WTC11 (cell line): Measurements from ENCODE around the gene ATF7. TPM values are rescaled to one million over a fixed set of nuclear protein-coding genes. Genes with fewer than 3 reads are reported as not detected.
"Not testable (repeated sequence)": the region's sequence is repeated elsewhere in the genome, so short reads cannot be mapped to it uniquely, and the experiment has no call there.

Source experiments
- ATAC-seq: fragments of 200-7000 bp; cut with Tn5 transposase; 2 replicates; pipeline ENCODE4 v1.10.0; 2021; ENCODE audit warnings: mild to moderate bottlenecking, moderate library complexity
- CTCF ChIA-PET: fragments of 300-600 bp; sonication (Branson Sonifier 250); formaldehyde crosslinking; loops from one replicate; lab custom pipeline; 2021; ENCODE audit warnings: antibody characterized with exemption; lab: Charles Lee
- POLR2A ChIA-PET: fragments of 350-600 bp; sonication (Branson Sonifier 250); formaldehyde crosslinking; loops from one replicate; lab custom pipeline; 2021; ENCODE audit warnings: antibody characterized with exemption; lab: Charles Lee
- DNase-seq: peaks from one replicate; pipeline ENCODE4 v3.0.0; 2021; ENCODE audit warnings: low spot score
- H3K27ac Mint-ChIP-seq: 2 replicates; pipeline ENCODE4 v1.8.0; 2021; ENCODE audit warnings: mixed read lengths
- H3K27me3 Mint-ChIP-seq: 2 replicates; pipeline ENCODE4 v1.8.0; 2021; ENCODE audit warnings: low read depth, mild to moderate bottlenecking, moderate library complexity, mixed read lengths
- H3K36me3 Mint-ChIP-seq: 2 replicates; pipeline ENCODE4 v1.8.0; 2021; ENCODE audit warnings: mixed read lengths
- H3K4me1 Mint-ChIP-seq: 2 replicates; pipeline ENCODE4 v1.8.0; 2022; ENCODE audit warnings: mixed read lengths
- H3K4me3 Mint-ChIP-seq: 2 replicates; pipeline ENCODE4 v1.8.0; 2021; ENCODE audit warnings: mild to moderate bottlenecking, moderate library complexity, mixed read lengths
- H3K9me3 Mint-ChIP-seq: 2 replicates; pipeline ENCODE4 v1.8.0; 2021; ENCODE audit warnings: mixed read lengths
- ARID4B ChIP-seq: sonication (generic); formaldehyde crosslinking; IDR thresholded peaks from 2 replicates; pipeline ENCODE4 v1.8.0; 2023; ENCODE audit warnings: missing genetic modification reagents, mild to moderate bottlenecking, borderline replicate concordance
- CREM ChIP-seq: sonication (generic); formaldehyde crosslinking; IDR thresholded peaks from 2 replicates; pipeline ENCODE4 v1.8.1; 2022; ENCODE audit warnings: mild to moderate bottlenecking, missing genetic modification reagents, moderate library complexity
- IRF2 ChIP-seq: sonication (generic); formaldehyde crosslinking; IDR thresholded peaks from 2 replicates; pipeline ENCODE4 v1.8.0; 2022; ENCODE audit warnings: low read depth, missing genetic modification reagents, borderline replicate concordance
- JAZF1 ChIP-seq: fragments of 250-450 bp; sonication (Bioruptor Pico); IDR thresholded peaks from 2 replicates; pipeline ENCODE4 v1.9.0; 2021; ENCODE audit warnings: moderate library complexity, mild to moderate bottlenecking, inconsistent platforms
- KAT7 ChIP-seq: sonication (generic); formaldehyde crosslinking; IDR thresholded peaks from 2 replicates; pipeline ENCODE4 v1.8.1; 2023; ENCODE audit warnings: missing genetic modification reagents, mild to moderate bottlenecking, borderline replicate concordance
- MXD4 ChIP-seq: fragments of 250-450 bp; sonication (Bioruptor Pico); IDR thresholded peaks from 2 replicates; pipeline ENCODE4 v1.8.0; 2021; ENCODE audit warnings: mild to moderate bottlenecking, moderate library complexity, borderline replicate concordance
- NFE2L1 ChIP-seq: sonication (generic); formaldehyde crosslinking; IDR thresholded peaks from 2 replicates; pipeline ENCODE4 v1.8.1; 2023; ENCODE audit warnings: missing genetic modification reagents
- NR1H2 ChIP-seq: sonication (generic); formaldehyde crosslinking; IDR thresholded peaks from 2 replicates; pipeline ENCODE4 v1.9.0; 2021; ENCODE audit warnings: mild to moderate bottlenecking, moderate library complexity, missing genetic modification reagents
- RORB ChIP-seq: fragments of 250-450 bp; sonication (Bioruptor Pico); IDR thresholded peaks from 2 replicates; pipeline ENCODE4 v1.9.0; 2021; ENCODE audit warnings: mild to moderate bottlenecking
- TCF7 ChIP-seq: sonication (generic); formaldehyde crosslinking; IDR thresholded peaks from 2 replicates; pipeline ENCODE4 v1.8.0; 2022; ENCODE audit warnings: mild to moderate bottlenecking, low read depth, missing genetic modification reagents, moderate library complexity
- USF2 ChIP-seq: sonication (generic); formaldehyde crosslinking; IDR thresholded peaks from 2 replicates; pipeline ENCODE4 v1.8.1; 2023; ENCODE audit warnings: mild to moderate bottlenecking, missing genetic modification reagents, moderate library complexity
- ZNF138 ChIP-seq: sonication (generic); formaldehyde crosslinking; conservative IDR thresholded peaks from 2 replicates; pipeline ENCODE4 v1.8.1; 2022; ENCODE audit warnings: mild to moderate bottlenecking, moderate library complexity, missing genetic modification reagents
- ZNF396 ChIP-seq: fragments of 250-450 bp; sonication (Bioruptor Pico); IDR thresholded peaks from 2 replicates; pipeline ENCODE4 v1.8.0; 2021; ENCODE audit warnings: mild to moderate bottlenecking, moderate library complexity, borderline replicate concordance
- ZNF425 ChIP-seq: fragments of 250-450 bp; sonication (Bioruptor Pico); conservative IDR thresholded peaks from 2 replicates; pipeline ENCODE4 v1.9.0; 2021; ENCODE audit warnings: mild to moderate bottlenecking
- total RNA-seq: library from RNA; stranded (reverse); gene quantifications from 3 replicates; pipeline ENCODE4 v1.2.3, GENCODE V29; 2021
- TF ChIP-seq, protein P1 (sequence below): sonication (generic); formaldehyde crosslinking; IDR thresholded peaks from 2 replicates; pipeline ENCODE4 v1.8.1; 2022; ENCODE audit warnings: mild to moderate bottlenecking, moderate library complexity, missing genetic modification reagents
- TF ChIP-seq, protein P2 (sequence below): sonication (generic); formaldehyde crosslinking; IDR thresholded peaks from 2 replicates; pipeline ENCODE4 v1.8.0; 2022; ENCODE audit warnings: mild to moderate bottlenecking, missing genetic modification reagents
- TF ChIP-seq, protein P3 (sequence below): sonication (generic); formaldehyde crosslinking; IDR thresholded peaks from 2 replicates; pipeline ENCODE4 v1.8.0; 2023; ENCODE audit warnings: mild to moderate bottlenecking, missing genetic modification reagents
- TF ChIP-seq, protein P4 (sequence below): sonication (generic); formaldehyde crosslinking; IDR thresholded peaks from 2 replicates; pipeline ENCODE4 v1.8.1; 2022; ENCODE audit warnings: low read depth, mild to moderate bottlenecking, moderate library complexity, missing genetic modification reagents, borderline replicate concordance
- TF ChIP-seq, protein P5 (sequence below): sonication (generic); formaldehyde crosslinking; conservative IDR thresholded peaks from 2 replicates; pipeline ENCODE4 v1.8.1; 2022; ENCODE audit warnings: mild to moderate bottlenecking, missing genetic modification reagents

The ATF7 gene
- total RNA-seq, 1 experiment from 2014 or later, result 16.3 TPM

- no peaks in the 10 kb centered on the region for H3K9me3 Mint-ChIP-seq
- POLR2A ChIA-PET, result no interaction called here
- no peak for ATAC-seq
These were observed 10.5 kb upstream of the ATF7 start for GRCh38 chr12:53636641-53637040.

GRCh38 chr12:53635708-53636107 lies 9.5 kb upstream of the ATF7 start:
- H3K4me3 Mint-ChIP-seq, ATAC-seq, H3K27me3 Mint-ChIP-seq, DNase-seq, H3K9me3 Mint-ChIP-seq, H3K36me3 Mint-ChIP-seq, H3K27ac Mint-ChIP-seq, POLR2A ChIA-PET, H3K4me1 Mint-ChIP-seq: not testable (repeated sequence)
- CTCF ChIA-PET, result interaction anchor here (0.8 to 1.3 kb wide), 2 partner anchors 59 to 92 kb away, joined by 3 to 4 read pairs; no protein-coding TSS in a partner anchor

More at GRCh38 chr12:53636641-53637040, 10.5 kb upstream of the ATF7 start:
- DNase-seq, result no peak
- no peak overlapping the region for H3K4me3 Mint-ChIP-seq
- H3K4me1 Mint-ChIP-seq, result no peaks in the 10 kb centered on the region
- no peaks in the 10 kb centered on the region for H3K36me3 Mint-ChIP-seq
- CTCF ChIA-PET, result interaction anchor here (0.7 to 1.3 kb wide), 2 partner anchors 93 to 288 kb away, joined by 3 to 5 read pairs; no protein-coding TSS in a partner anchor
- no peak for TF ChIP-seq USF2 (CRISPR knock-in tag)
- no peak for TF ChIP-seq RORB (CRISPR knock-in tag)
- no peak for TF ChIP-seq NR1H2
- no peak for TF ChIP-seq ZNF138 (CRISPR knock-in tag)
- TF ChIP-seq, protein P1, sequence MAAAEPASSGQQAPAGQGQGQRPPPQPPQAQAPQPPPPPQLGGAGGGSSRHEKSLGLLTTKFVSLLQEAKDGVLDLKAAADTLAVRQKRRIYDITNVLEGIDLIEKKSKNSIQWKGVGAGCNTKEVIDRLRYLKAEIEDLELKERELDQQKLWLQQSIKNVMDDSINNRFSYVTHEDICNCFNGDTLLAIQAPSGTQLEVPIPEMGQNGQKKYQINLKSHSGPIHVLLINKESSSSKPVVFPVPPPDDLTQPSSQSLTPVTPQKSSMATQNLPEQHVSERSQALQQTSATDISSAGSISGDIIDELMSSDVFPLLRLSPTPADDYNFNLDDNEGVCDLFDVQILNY (CRISPR knock-in tag), result no peak
- no peak for TF ChIP-seq TCF7 (CRISPR knock-in tag)
- TF ChIP-seq ZNF425 (CRISPR knock-in tag), result no peak
- TF ChIP-seq KAT7 (CRISPR knock-in tag), result no peak
- no peak for TF ChIP-seq MXD4 (CRISPR knock-in tag)
- TF ChIP-seq IRF2 (CRISPR knock-in tag), result no peak
- TF ChIP-seq ZNF396, result no peak
- H3K27me3 Mint-ChIP-seq, result 0 out of 2 replicates have a peak, but pooled peaks cover 4% of the 10 kb centered on the region
- H3K27ac Mint-ChIP-seq, result no peak overlapping the region

DNA sequence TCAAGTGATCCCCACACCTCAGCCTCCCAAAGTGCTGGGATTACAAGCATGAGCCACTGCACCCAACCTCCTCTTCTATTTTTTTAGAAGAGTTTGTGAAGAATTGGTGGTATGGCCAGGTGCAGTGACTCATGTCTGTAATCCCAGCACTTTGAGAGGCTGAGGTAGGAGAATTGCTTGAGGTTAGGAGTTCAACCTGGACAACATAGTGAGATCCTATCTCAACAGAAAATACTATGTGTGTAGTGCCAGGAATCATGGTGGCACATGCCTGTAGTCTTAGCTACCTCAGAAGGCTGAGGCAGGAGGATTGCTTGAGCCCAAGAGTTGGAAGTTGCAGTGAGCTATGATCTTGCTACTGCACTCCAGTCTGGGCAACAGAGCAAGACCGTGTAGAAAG lies 5.5 kb upstream of the ATF7 start:
- Mint-ChIP-seq H3K27ac (no peak overlapping the region), H3K4me3 (no peak overlapping the region), H3K9me3 (no peaks in the 10 kb centered on the region), H3K4me1 (peaks cover 5% of the 10 kb centered on the region), H3K27me3 (peaks cover 7% of the 10 kb centered on the region; the same call in 1 of the 2 replicates), H3K36me3 (no peaks in the 10 kb centered on the region)
- POLR2A ChIA-PET, result no interaction called here
- CTCF ChIA-PET, result no interaction called here
- no peak for DNase-seq
- no peak for ATAC-seq
- TF ChIP-seq, protein P2, sequence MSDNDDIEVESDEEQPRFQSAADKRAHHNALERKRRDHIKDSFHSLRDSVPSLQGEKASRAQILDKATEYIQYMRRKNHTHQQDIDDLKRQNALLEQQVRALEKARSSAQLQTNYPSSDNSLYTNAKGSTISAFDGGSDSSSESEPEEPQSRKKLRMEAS (CRISPR knock-in tag), result no peak
- TF ChIP-seq, protein P3, sequence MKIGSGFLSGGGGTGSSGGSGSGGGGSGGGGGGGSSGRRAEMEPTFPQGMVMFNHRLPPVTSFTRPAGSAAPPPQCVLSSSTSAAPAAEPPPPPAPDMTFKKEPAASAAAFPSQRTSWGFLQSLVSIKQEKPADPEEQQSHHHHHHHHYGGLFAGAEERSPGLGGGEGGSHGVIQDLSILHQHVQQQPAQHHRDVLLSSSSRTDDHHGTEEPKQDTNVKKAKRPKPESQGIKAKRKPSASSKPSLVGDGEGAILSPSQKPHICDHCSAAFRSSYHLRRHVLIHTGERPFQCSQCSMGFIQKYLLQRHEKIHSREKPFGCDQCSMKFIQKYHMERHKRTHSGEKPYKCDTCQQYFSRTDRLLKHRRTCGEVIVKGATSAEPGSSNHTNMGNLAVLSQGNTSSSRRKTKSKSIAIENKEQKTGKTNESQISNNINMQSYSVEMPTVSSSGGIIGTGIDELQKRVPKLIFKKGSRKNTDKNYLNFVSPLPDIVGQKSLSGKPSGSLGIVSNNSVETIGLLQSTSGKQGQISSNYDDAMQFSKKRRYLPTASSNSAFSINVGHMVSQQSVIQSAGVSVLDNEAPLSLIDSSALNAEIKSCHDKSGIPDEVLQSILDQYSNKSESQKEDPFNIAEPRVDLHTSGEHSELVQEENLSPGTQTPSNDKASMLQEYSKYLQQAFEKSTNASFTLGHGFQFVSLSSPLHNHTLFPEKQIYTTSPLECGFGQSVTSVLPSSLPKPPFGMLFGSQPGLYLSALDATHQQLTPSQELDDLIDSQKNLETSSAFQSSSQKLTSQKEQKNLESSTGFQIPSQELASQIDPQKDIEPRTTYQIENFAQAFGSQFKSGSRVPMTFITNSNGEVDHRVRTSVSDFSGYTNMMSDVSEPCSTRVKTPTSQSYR (CRISPR knock-in tag), result no peak
- TF ChIP-seq NFE2L1 (CRISPR knock-in tag), result no peak
- no peak for TF ChIP-seq CREM (CRISPR knock-in tag)
- TF ChIP-seq, protein P4, sequence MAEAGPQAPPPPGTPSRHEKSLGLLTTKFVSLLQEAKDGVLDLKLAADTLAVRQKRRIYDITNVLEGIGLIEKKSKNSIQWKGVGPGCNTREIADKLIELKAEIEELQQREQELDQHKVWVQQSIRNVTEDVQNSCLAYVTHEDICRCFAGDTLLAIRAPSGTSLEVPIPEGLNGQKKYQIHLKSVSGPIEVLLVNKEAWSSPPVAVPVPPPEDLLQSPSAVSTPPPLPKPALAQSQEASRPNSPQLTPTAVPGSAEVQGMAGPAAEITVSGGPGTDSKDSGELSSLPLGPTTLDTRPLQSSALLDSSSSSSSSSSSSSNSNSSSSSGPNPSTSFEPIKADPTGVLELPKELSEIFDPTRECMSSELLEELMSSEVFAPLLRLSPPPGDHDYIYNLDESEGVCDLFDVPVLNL, result no peak
- TF ChIP-seq, protein P5, sequence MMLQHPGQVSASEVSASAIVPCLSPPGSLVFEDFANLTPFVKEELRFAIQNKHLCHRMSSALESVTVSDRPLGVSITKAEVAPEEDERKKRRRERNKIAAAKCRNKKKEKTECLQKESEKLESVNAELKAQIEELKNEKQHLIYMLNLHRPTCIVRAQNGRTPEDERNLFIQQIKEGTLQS (CRISPR knock-in tag), result no peak
- TF ChIP-seq ARID4B, result no peak
- no peak for TF ChIP-seq IRF2 (CRISPR knock-in tag)
- TF ChIP-seq JAZF1, result no peak
